Measurements from ENCODE around the gene ICE2. TPM values are rescaled to one million over a fixed set of nuclear protein-coding genes. Genes with fewer than 3 reads are reported as not detected.
A peak's percentile ranks its signal among the peaks of the same experiment; 100 is the strongest.

The ICE2 gene
- total RNA-seq, 1 donor from 2014 or later: 39.5 TPM

DNA sequence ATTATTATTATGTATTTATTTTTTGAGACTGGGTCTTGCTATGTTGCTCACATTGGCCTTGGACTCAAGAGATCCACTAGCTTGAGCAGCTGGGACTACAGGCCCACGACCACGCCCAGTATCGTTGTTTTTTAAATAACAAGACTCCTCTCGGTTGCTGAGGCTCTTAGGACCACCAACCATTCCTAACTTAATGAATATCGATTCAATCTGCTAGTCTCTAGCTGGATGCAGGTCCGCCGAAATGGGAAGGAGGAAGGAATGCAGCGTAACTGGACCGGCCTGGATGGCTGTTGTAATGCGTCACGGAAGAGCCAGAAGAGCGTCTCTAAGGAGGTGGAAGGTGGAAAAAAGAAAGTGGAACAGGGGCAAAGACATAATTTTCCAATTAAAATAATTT lies 82.8 kb downstream of the ICE2 start:
- peaks cover 10% of the 10 kb centered on the region for H3K36me3 ChIP-seq
- TF ChIP-seq, protein P1, sequence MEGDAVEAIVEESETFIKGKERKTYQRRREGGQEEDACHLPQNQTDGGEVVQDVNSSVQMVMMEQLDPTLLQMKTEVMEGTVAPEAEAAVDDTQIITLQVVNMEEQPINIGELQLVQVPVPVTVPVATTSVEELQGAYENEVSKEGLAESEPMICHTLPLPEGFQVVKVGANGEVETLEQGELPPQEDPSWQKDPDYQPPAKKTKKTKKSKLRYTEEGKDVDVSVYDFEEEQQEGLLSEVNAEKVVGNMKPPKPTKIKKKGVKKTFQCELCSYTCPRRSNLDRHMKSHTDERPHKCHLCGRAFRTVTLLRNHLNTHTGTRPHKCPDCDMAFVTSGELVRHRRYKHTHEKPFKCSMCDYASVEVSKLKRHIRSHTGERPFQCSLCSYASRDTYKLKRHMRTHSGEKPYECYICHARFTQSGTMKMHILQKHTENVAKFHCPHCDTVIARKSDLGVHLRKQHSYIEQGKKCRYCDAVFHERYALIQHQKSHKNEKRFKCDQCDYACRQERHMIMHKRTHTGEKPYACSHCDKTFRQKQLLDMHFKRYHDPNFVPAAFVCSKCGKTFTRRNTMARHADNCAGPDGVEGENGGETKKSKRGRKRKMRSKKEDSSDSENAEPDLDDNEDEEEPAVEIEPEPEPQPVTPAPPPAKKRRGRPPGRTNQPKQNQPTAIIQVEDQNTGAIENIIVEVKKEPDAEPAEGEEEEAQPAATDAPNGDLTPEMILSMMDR (IDR thresholded peaks at IDR 0.05): no peak
- H3K9me3 ChIP-seq: no peaks in the 10 kb centered on the region
- H3K27me3 ChIP-seq (ENCODE audit: low read depth): no peaks in the 10 kb centered on the region
- peaks cover 57% of the 10 kb centered on the region for H3K4me1 ChIP-seq
- no peak for ATAC-seq
- H3K4me3 ChIP-seq: peak overlapping the region; percentile 78
- intact Hi-C loops (cut with DNase I): no loop called here
- peak overlapping the region; percentile 95 for H3K27ac ChIP-seq
- no peak for DNase-seq

DNA sequence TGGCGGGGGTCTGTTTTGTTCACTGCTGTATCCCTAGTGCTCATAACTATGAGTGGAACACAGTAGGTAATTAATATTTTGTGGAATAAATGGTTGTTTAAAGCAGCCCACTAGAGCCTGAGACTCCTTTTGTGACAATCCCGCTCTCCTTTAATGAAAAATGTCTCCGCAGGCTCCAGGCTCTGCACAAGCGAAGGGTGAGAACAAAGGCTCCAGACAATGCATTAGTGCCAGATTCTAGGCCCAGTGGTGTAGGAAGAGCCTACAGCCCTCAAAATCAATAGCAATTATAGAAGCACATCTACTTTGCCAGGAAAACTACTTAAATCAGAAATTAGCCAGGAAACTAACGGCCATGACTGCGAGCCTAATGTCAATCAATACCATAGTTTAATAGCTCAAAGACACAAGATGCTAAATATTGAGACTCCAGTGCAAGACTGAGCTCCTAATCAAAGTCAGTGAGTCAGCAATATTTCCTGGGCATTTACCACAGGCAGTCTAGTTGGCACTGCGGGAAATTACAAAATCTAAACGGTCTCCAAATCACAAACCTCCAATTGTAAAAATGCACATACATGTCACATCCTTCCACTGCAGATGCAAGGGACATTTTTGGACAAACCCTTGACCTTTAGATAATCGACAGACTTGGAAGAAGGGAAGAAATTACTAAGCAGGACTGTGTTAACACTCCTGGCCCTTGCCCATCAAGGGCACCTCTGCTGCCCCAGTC lies 83.5 kb downstream of the ICE2 start:
- ATAC-seq (no peak), DNase-seq (no peak)
- intact Hi-C loops (cut with DNase I): no loop called here
- Histone ChIP-seq H3K27me3 (ENCODE audit: low read depth) (no peaks in the 10 kb centered on the region), H3K9me3 (no peaks in the 10 kb centered on the region), H3K4me3 (peak overlapping the region; percentile 78), H3K4me1 (peaks cover 63% of the 10 kb centered on the region), H3K36me3 (peaks cover 10% of the 10 kb centered on the region), H3K27ac (peak overlapping the region; percentile 95)
- TF ChIP-seq, protein P1 (IDR thresholded peaks at IDR 0.05): no peak

DNA sequence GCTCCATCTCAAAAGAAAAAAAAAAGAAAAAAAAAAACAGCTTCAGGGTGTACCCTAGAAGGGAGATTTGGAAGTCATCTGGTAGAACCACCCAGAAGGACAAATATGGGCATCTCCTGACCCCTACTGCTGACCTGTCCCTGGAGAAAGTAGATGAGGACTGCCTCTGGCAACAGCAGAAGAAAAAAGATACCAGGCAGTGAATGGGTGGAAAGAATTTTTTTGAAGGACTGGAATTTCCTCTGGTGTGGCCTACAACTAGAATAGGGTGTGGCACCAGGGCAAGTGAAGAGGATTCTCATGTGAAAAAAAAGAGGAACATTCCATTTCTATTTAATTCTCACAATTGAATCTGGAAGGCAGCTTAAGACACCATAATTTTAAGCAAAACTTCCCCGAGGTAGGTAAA lies 84.2 kb downstream of the ICE2 start:
- Histone ChIP-seq H3K36me3 (peaks cover 10% of the 10 kb centered on the region), H3K9me3 (no peaks in the 10 kb centered on the region), H3K27me3 (ENCODE audit: low read depth) (no peaks in the 10 kb centered on the region), H3K4me1 (peaks cover 71% of the 10 kb centered on the region), H3K4me3 (peak overlapping the region; percentile 78), H3K27ac (peak overlapping the region; percentile 95)
- no peak for DNase-seq
- TF ChIP-seq, protein P1 (IDR thresholded peaks at IDR 0.05): no peak
- ATAC-seq: no peak
- intact Hi-C loops (cut with DNase I): no loop called here

DNA sequence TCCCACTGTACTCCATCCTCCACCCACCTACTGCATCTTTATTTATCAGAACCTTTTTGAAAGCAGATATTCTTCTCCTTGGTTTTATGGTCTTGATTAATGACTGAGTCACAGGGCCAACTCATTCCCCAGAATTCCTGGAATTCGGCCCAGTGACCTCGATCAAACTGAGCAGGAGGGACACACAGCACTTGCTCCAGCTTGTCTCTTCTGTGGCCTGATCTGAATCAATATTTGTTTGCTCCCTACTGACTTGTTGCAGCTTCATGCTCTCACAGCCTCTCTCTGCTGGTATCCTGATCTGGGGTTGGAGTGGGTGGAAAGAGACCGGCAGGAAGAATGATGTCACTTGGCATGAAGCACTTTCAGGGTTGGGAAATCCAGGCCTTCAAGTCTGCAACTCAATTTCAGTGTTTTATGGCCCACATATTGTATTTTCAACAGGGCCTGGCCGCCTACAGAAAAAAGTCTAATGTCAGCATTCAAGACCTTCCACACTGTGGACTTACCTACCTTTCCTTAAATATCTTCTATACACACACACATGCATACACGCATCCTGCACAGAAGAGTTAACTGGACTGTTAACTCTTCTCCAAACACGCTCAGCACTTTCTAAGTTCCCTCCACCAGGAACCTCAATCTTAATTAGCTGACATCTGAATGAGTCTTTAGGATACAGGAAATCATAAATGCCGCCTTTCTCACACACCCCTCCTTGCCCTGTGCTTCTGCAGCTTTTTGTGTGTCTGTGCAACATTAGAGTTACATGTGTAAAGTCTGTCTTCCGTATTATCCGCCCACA lies 85.8 kb downstream of the ICE2 start:
- Histone ChIP-seq H3K27me3 (ENCODE audit: low read depth) (no peaks in the 10 kb centered on the region), H3K4me1 (peaks cover 86% of the 10 kb centered on the region), H3K4me3 (peak overlapping the region; percentile 78), H3K36me3 (peaks cover 15% of the 10 kb centered on the region), H3K27ac (peak overlapping the region; percentile 95), H3K9me3 (no peaks in the 10 kb centered on the region)
- intact Hi-C loops (cut with DNase I): no loop called here
- DNase-seq: no peak
- ATAC-seq: peak; percentile 39 to 50
- TF ChIP-seq, protein P1 (IDR thresholded peaks at IDR 0.05): no peak

DNA sequence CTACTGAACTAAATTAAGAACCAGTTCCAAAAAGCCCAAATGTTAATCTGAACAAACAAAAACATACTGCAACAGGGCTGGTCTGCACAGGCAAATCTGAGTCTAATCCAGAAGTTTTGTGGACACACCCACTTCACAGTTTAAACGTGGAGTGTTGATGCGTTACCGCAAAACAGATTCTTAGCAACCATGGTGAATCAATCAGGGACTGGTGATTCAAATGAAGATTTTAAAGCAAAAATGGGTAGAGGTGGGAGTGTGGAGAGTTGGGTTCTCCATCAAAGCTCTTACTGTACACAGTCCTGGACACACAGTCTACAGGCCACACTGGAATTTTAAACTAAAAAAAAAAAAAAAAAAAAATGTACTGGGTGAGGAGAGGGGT lies 86.3 kb downstream of the ICE2 start:
- Histone ChIP-seq H3K4me1 (peaks cover 91% of the 10 kb centered on the region), H3K4me3 (peak overlapping the region; percentile 9), H3K27me3 (ENCODE audit: low read depth) (no peaks in the 10 kb centered on the region), H3K27ac (peak overlapping the region; percentile 95), H3K36me3 (peaks cover 15% of the 10 kb centered on the region), H3K9me3 (no peaks in the 10 kb centered on the region)
- TF ChIP-seq, protein P1 (IDR thresholded peaks at IDR 0.05): no peak
- intact Hi-C loops (cut with DNase I): no loop called here
- peak; percentile 38 to 39 for ATAC-seq
- DNase-seq: no peak
